K562 (cell line): ENCODE data around the gene BCO1. TPM values are rescaled to one million over a fixed set of nuclear protein-coding genes. Genes with fewer than 3 reads are reported as not detected.

Experiments
- ATAC-seq: fragments of 200-7000 bp; cut with Tn5 transposase; 3 replicates; pipeline ENCODE4 v1.9.1; 2020; ENCODE audit warnings: moderate library complexity
- BruUV-seq: library from RNA; stranded (reverse); fragments of 400-500 nt; replicated peaks from 2 replicates; lab custom pipeline; 2021; lab: Mats Ljungman, UMichigan
- CTCF ChIA-PET: fragments of 300-600 bp; formaldehyde crosslinking; extraction: SDS; loops from one replicate; lab custom pipeline; 2021; ENCODE audit warnings: low intra/inter-chr PET ratio; lab: Yijun Ruan, JAX
- POLR2A ChIA-PET: fragments of 300-600, 350-650 bp; sonication (Branson Sonifier 250); formaldehyde crosslinking; extraction: SDS; loops from one replicate; lab custom pipeline; 2021; ENCODE audit warnings: antibody characterized with exemption, inconsistent platforms; lab: Yijun Ruan, JAX
- DNase-seq, 4 experiments: peaks; one replicate each; pipeline versions ENCODE4 v3.0.0 to v3.0.0-alpha.2; 2011 to 2018; ENCODE audit warnings: low spot score in 3 of 4, mixed read lengths in 3 of 4; ENCODE audit errors: extremely low read depth in 1 of 4
- FAIRE-seq: peaks from 2 replicates; lab custom pipeline; 2011; peaks lifted over from hg19 to GRCh38; lab: Jason Lieb, UNC
- H2AFZ ChIP-seq: 2 replicates; pipeline ENCODE4 v1.6.0; 2011; ENCODE audit warnings: low read depth, low read length, control low read depth, inconsistent platforms
- H3K27ac ChIP-seq: fragments of 200-600 bp; 3 replicates; pipeline ENCODE4 v1.8.0; 2011; ENCODE audit warnings: low read depth, mild to moderate bottlenecking, control low read depth, inconsistent platforms, low read length, moderate library complexity, mixed read lengths; ENCODE audit errors: extremely low read depth
- H3K27me3 ChIP-seq, 2 experiments: fragments of 300-600 bp in 1 of 2; 2 replicates in 1 of 2; 3 replicates in 1 of 2; pipeline versions ENCODE4 v1.6.0 to v1.8.0; 2011; ENCODE audit warnings: inconsistent platforms in 2 of 2, low read length in 2 of 2, mild to moderate bottlenecking in 1 of 2, mixed read lengths in 1 of 2, moderate library complexity in 1 of 2; ENCODE audit not compliant: control insufficient read depth in 2 of 2, insufficient read depth in 2 of 2
- H3K36me3 ChIP-seq: fragments of 300-600 bp; 3 replicates; pipeline ENCODE4 v1.8.0; 2011; ENCODE audit warnings: mild to moderate bottlenecking, low read length, inconsistent platforms; ENCODE audit not compliant: control insufficient read depth, insufficient read depth
- H3K4me1 ChIP-seq, 2 experiments: fragments of 200-600 bp in 1 of 2; replicated peaks in 1 of 2; 2 replicates in 1 of 2; 3 replicates in 1 of 2; pipeline versions ENCODE4 v1.5.1 to v1.8.0; 2011; ENCODE audit warnings: inconsistent platforms in 2 of 2, low read length in 2 of 2, mild to moderate bottlenecking in 1 of 2, mixed read lengths in 1 of 2, moderate library complexity in 1 of 2; ENCODE audit not compliant: control insufficient read depth in 2 of 2, insufficient read depth in 2 of 2
- H3K4me2 ChIP-seq: 2 replicates; pipeline ENCODE4 v1.6.1; 2011; ENCODE audit warnings: low read length, control low read depth, inconsistent platforms, mixed read lengths; ENCODE audit not compliant: insufficient read depth
- H3K4me3 ChIP-seq: fragments of 200-600 bp; sonication (generic), shearing (Covaris generic); 2 replicates; pipeline ENCODE4 v1.5.1; 2016; ENCODE audit warnings: control low read depth, inconsistent platforms
- H3K79me2 ChIP-seq: fragments of 200-600 bp; 3 replicates; pipeline ENCODE4 v1.8.0; 2011; ENCODE audit warnings: low read length, inconsistent platforms; ENCODE audit not compliant: control insufficient read depth, insufficient read depth
- H3K9ac ChIP-seq, 2 experiments: 2 replicates each; pipeline versions ENCODE4 v1.6.0 to v1.6.1; 2011; ENCODE audit warnings: low read depth in 2 of 2, low read length in 2 of 2, control low read depth in 1 of 2, inconsistent platforms in 1 of 2, mild to moderate bottlenecking in 1 of 2, mixed read lengths in 1 of 2; ENCODE audit not compliant: insufficient read depth in 1 of 2
- H3K9me1 ChIP-seq: one replicate; pipeline ENCODE4 v1.6.0; 2011; ENCODE audit warnings: inconsistent platforms, mild to moderate bottlenecking, low read length, moderate library complexity; ENCODE audit not compliant: control insufficient read depth, insufficient read depth
- H3K9me3 ChIP-seq: replicated peaks from 2 replicates; pipeline ENCODE4 v1.5.1; 2011; ENCODE audit warnings: low read depth, low read length, inconsistent platforms; ENCODE audit not compliant: control insufficient read depth, insufficient read depth
- H4K20me1 ChIP-seq: replicated peaks from 2 replicates; pipeline ENCODE4 v1.6.1; 2011; ENCODE audit warnings: low read length, inconsistent platforms, mixed read lengths; ENCODE audit not compliant: control insufficient read depth, insufficient read depth
- CBFA2T3 ChIP-seq: fragments of 450-650 bp; IDR thresholded peaks from 2 replicates; pipeline ENCODE4 v1.6.1; 2017
- CCAR2 ChIP-seq: fragments of 200-400 bp; formaldehyde crosslinking; IDR thresholded peaks from 2 replicates; pipeline ENCODE4 v1.6.1; 2017; ENCODE audit warnings: mild to moderate bottlenecking, low read depth, low read length
- ELF4 ChIP-seq: fragments of 450-650 bp; formaldehyde crosslinking; IDR thresholded peaks from 2 replicates; pipeline ENCODE4 v1.4.0; 2022; ENCODE audit warnings: missing genetic modification characterization
- EP400 ChIP-seq: fragments of 450-650 bp; IDR thresholded peaks from 2 replicates; pipeline ENCODE4 v1.6.1; 2017; ENCODE audit warnings: antibody characterized with exemption, mild to moderate bottlenecking, moderate library complexity
- JUND ChIP-seq, 2 experiments: IDR thresholded peaks; 2 replicates in 1 of 2; 3 replicates in 1 of 2; pipeline ENCODE4 v1.6.1; 2011; ENCODE audit warnings: borderline replicate concordance in 2 of 2, low read depth in 2 of 2, low read length in 2 of 2, improper control_type of control experiment in 1 of 2, missing biosample characterization in 1 of 2, missing genetic modification characterization in 1 of 2, missing genetic modification reagents in 1 of 2
- NCOA6 ChIP-seq: fragments of 450-650 bp; IDR thresholded peaks from 2 replicates; pipeline ENCODE4 v1.6.1; 2017; ENCODE audit warnings: mild to moderate bottlenecking
- PKNOX1 ChIP-seq: fragments of 450-650 bp; IDR thresholded peaks from 2 replicates; pipeline ENCODE4 v1.6.1; 2016
- SOX6 ChIP-seq: fragments of 450-650 bp; IDR thresholded peaks from 2 replicates; pipeline ENCODE4 v1.6.1; 2014; ENCODE audit warnings: mild to moderate bottlenecking
- TBL1XR1 ChIP-seq, 2 experiments: IDR thresholded peaks; 2 replicates each; pipeline ENCODE4 v1.6.1; 2012; ENCODE audit warnings: improper control_type of control experiment in 2 of 2, low read length in 2 of 2, mild to moderate bottlenecking in 1 of 2
- ZBTB7A ChIP-seq: IDR thresholded peaks from 2 replicates; pipeline ENCODE4 v1.6.1; 2011; ENCODE audit warnings: low read depth, mild to moderate bottlenecking, low read length, moderate library complexity, borderline replicate concordance; ENCODE audit not compliant: control insufficient read depth
- ZNF140 ChIP-seq: fragments of 250-450 bp; sonication (Bioruptor Pico); IDR thresholded peaks from 2 replicates; pipeline ENCODE4 v1.8.0; 2021; ENCODE audit warnings: moderate library complexity, mild to moderate bottlenecking, inconsistent platforms
- ZNF583 ChIP-seq: fragments of 250-450 bp; sonication (Bioruptor Pico); IDR thresholded peaks from 2 replicates; pipeline ENCODE4 v1.4.0; 2020
- WGBS: fragments of 100-300 bp; shearing (Covaris generic); methylation state at CpG from one replicate; pipeline ENCODE4 v1.1.6; 2016; ENCODE audit warnings: low coverage, mixed read lengths; ENCODE audit not compliant: insufficient coverage; ENCODE audit errors: missing lambda C conversion rate; 5-methylcytosine and 5-hydroxymethylcytosine counted together
- in situ Hi-C: fragments of 300-500 bp; cut with MboI; formaldehyde crosslinking; loops from 4 replicates; pipeline ENCODE4 v1.15.0; 2018; ENCODE audit warnings: inconsistent platforms, mixed read lengths
- intact Hi-C: fragments of 100-400 bp; cut with micrococcal nuclease; formaldehyde crosslinking; loops from 2 replicates; pipeline ENCODE4 v1.14.2; 2022
- polyA plus RNA-seq, 8 experiments: library from polyadenylated mRNA; depleted of rRNA in 4 of 8; stranded (reverse) in 5 of 8; unstranded in 3 of 8; fragments of >200 nt; fragmentation: Nextera tagmentation in 2 of 8; fragmentation: Illumina TruSeq in 1 of 8; extraction: Ambion mirVana in 2 of 8; extraction: Trizol in 1 of 8; gene quantifications; 2 replicates each; pipeline versions ENCODE4 v1.2.1 to v1.2.3, GENCODE V29; 2011 to 2014; ENCODE audit warnings: inconsistent platforms in 1 of 8, missing spikeins in 1 of 8
- total RNA-seq, 7 experiments: library from RNA; depleted of rRNA in 6 of 7; stranded (reverse); fragments of >200 nt in 6 of 7; fragmentation: Illumina TruSeq in 2 of 7; extraction: Trizol in 2 of 7; gene quantifications; 2 replicates each; pipeline versions ENCODE4 v1.2.1 to v1.2.3, GENCODE V29; 2011 to 2021; ENCODE audit warnings: low replicate concordance in 1 of 7

Gene BCO1
- total and polyA plus RNA-seq, 9 of the 15 experiments (the other 6 are each of a cell fraction or from before 2014, with no cell fraction given), result not detected

- TF ChIP-seq PKNOX1, result peak; percentile 26; the same call in 1 of the 2 replicates
- no peak for TF ChIP-seq TBL1XR1 (IDR thresholded peaks at IDR 0.05; ENCODE audit: low read length in 2 of 2)
- no peak for TF ChIP-seq EP400
- no peak for TF ChIP-seq ZNF140 (CRISPR knock-in tag)
- no peak for TF ChIP-seq ELF4 (CRISPR knock-in tag)
- TF ChIP-seq CBFA2T3, result peak; percentile 46
- no peak for TF ChIP-seq CCAR2
- TF ChIP-seq ZNF583 (CRISPR knock-in tag), result no peak
- peak; percentile 43; the same call in 1 of the 2 replicates for TF ChIP-seq JUND (IDR thresholded peaks at IDR 0.05; ENCODE audit: borderline replicate concordance, low read depth, low read length)
- peak; percentile 50; the same call in 1 of the 3 replicates for TF ChIP-seq JUND (tag; IDR thresholded peaks at IDR 0.05; ENCODE audit: borderline replicate concordance, low read depth, low read length)
- no peak for TF ChIP-seq NCOA6
These were observed 47.8 kb upstream of the BCO1 start (continued) for GRCh38 chr16:81190667-81191066.

GRCh38 chr16:81195885-81196534, 42.5 kb upstream of the BCO1 start:
- H2AFZ ChIP-seq, result no peak overlapping the region
- CTCF ChIA-PET, result interaction anchor here (0.9 kb wide), 1 partner anchor 189 kb away, joined by 6 read pairs; the partner anchor contains the start of genes CENPN and CMC2
- no peak overlapping the region for H3K9ac ChIP-seq
- in situ Hi-C loops, result no loop called here
- TF ChIP-seq ZBTB7A, result no peak
- no peak for TF ChIP-seq SOX6
- TF ChIP-seq, all 486 proteins: peak for 0
- Histone ChIP-seq H3K4me1 (no peaks in the 10 kb centered on the region), H3K9me3 (no peaks in the 10 kb centered on the region), H3K4me2 (no peak overlapping the region), H3K4me3 (no peak overlapping the region), H3K36me3 (no peaks in the 10 kb centered on the region), H3K9me1 (no peaks in the 10 kb centered on the region), H3K27me3 (peaks cover 35 to 76% of the 10 kb centered on the region in 2 experiments), H4K20me1 (peaks cover 5% of the 10 kb centered on the region; the same call in 1 of the 2 replicates), H3K79me2 (no peaks in the 10 kb centered on the region), H3K27ac (no peak overlapping the region)
- intact Hi-C loops, result loop anchor here (5.0 kb wide), 1 partner anchor 159 kb away; the partner anchor contains the start of gene ATMIN
- no TSS peak for BruUV-seq
- ATAC-seq (no peak), DNase-seq (no peak), FAIRE-seq (no peak)
- 2% methylated on average over 13 of the region's 13 CpGs for WGBS
- POLR2A ChIA-PET, result interaction anchor here (1.7 kb wide), 1 partner anchor 9 kb away, joined by 8 read pairs; no protein-coding TSS in a partner anchor
